HG03575 (cell line): ENCODE measurements around the gene PLXND1.
"Not testable (repeated sequence)": the region's sequence is repeated elsewhere in the genome, so short reads cannot be mapped to it uniquely, and the experiment has no call there.

Experiments
- ATAC-seq: cut with Tn5 transposase; IDR thresholded peaks from one replicate; pipeline ENCODE4 v1.9.1; 2021; ENCODE audit not compliant: unreplicated experiment, insufficient number of reproducible peaks, low FRiP score; ENCODE audit errors: extremely low read depth

Gene PLXND1

DNA sequence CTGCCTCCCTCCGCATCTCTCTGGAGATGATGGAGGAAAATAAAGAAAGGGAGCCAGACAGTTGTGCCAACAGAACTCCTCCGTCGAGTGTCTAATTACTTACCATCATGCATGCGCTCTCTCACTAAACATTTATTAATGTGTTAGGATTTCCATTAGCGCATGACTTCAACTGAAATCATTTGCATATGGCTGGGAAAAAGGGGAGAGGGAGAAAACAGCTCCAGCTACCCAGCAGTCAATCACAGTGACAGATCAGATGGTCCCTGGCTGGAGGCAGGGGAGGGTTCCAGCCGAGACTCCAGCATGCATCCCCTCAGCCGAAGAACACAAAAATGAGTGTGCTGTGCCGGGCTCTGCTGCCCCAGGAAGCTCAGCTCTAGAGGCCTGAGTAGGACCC, 84.9 kb downstream of the PLXND1 start:
- no peak for ATAC-seq

DNA sequence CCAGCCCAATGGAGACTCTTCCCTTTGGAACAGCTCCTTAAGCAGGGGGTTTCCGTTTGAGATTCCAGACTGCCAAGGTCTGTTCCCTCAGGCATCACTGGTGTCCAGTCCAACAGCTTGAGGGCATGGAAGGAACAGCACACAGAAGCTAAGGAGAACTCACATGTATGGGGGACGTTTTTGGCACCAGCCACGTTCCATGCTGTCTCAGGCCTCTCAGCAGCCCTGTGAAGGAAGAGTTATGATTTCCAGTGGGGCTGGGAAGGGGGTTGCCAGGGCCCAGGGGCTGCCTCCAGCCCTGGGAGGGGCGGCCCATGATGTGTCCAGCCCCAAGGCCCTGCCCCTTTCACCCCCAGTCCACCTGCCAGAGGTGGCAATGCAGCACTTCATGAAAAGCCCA, 85.5 kb downstream of the PLXND1 start:
- ATAC-seq = no peak

DNA sequence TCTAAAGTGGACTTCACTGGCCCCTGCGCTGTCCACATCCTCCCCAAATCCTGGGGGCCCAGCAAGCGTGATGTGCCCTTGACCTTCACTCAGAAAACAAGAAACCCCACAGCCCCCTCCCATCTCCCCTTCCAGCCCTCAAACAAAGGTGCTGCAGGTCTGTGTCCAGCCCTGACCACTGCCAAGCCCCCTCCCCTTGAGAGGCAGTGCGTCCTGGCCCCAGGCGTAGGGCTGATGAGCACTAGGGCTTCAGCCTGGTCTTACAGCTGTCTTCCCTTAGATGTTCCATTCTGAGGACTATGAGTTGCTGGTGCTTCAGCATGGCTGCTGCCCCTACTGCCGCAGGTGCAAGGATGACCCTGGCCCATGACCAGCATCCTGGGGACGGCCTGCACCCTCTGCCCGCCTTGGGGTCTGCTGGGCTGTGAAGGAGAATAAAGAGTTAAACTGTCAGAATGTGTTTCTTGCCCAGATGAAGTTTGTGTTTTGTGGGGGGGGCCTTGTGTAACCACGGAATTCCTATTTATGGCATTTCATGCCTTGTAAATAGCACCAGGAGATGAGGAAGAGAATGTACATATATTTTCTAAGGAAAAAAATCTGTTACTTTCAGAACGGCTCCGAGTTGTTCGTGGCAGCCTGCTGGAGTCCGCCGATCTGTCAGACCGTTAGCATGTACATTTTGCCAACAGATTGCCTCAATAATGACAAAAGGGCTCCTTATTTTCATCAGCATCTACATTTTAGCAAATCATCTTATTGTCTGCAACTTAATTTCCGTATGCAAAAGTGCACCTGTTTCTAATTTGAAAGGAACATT, 86.4 kb downstream of the PLXND1 start:
- no peak for ATAC-seq

DNA sequence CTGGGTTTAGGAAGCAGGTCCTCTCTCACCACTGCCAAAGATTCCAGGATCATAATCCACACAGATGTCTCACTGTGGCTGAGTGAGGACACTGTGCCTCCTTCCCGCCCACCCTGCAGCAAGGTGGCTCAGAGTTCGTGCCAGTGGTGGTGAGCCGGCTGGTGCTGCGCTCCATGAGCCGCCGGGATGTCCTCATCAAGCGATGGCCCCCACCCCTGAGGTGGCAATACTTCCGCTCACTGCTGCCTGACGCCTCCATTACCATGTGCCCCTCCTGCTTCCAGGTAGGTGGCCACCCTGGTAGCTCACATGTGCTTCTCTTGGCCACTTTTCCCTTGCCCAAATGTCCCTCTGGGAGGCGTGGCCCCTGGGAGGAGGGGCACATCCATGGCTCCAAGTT, 87.0 kb downstream of the PLXND1 start:
- no peak for ATAC-seq

DNA sequence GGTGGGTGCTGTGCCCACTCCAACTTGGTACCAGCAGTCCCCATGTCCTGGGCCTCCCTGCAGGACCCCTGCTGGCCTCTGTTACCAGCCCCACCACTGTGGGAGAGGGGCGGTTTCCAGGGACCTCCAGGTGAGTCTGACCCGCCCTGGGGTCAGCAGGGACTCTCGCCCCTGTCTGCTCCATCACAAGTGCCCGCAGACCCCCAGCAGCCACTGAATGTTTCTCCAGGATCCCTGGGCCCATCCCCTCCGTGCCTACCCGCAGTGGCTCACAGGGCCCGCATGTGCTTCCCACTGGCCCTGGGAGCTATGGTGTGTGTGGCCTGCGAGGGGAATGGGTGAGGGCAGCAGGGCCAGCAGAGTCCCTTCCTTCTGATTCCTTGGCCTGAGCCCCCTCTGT, 87.9 kb downstream of the PLXND1 start:
- ATAC-seq = no peak

DNA sequence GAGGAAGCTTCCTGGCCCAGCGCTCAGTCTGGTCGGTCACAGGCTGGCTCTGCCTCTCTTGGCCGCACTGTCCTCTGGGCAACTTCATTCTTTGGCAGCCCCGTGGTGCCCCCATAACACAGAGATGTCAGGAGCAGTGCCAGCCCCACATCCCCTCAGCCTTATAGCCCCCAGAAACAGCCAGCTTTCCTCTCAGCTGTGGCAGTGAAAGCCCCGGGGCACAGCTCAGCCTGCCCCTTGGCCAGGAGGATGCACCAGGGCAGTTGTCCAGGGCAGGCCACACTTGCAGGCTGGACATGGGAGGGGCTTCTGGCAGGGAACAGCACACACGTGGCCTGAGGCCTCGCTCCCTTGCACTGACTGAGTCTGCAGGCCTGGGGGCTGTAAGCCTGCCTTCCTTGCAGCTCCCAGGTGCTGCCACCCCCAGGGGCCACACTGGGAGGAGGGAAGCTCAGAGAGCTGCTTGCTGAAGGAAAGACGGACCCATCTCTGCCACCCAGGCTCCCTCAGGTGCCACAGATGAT, 88.4 kb downstream of the PLXND1 start:
- ATAC-seq = no peak

DNA sequence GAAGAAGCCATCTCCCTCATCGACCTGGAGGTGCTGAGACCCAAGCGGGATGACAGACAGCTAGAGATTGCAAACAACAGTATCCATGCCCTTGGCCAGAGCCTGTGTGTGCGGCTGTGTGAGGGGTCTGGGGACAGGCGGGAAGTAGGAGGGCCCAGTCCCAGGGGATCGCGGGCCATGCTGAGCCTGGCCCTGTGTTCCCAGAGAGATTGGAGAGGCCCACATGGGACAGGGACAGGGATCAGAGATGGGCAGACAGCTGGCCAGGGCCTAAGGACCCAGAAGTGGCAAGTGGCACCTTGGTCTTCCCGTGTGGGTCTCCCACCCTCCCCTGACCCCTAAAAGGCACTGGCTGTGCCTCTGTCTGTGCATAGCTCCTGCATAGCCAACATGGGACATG, 89.0 kb downstream of the PLXND1 start:
- ATAC-seq = no peak

DNA sequence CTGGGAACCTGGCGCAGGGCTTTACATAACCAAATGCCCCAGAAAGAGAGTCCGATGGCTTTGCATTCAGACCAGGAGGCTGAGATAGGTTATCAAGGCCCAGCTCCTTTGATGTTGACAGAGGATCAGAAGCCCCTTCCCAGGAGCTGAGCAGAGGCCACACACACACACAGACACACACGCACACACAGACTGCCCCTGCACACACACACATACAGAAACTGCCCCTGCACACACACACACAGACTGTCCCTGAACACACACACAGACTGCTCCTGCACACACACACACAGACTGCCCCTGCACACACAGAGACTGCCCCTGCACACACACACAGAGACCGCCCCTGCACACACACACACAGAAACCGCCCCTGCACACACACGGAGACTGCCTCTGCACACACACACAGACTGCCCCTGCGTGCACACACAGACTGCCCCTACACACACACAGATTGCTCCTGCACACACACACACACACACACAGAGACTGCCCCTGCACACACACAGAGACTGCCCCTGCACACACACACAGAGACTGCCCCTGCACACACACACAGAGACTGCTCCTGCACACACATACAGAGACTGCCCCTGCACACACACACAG, 90.5 kb downstream of the PLXND1 start:
- ATAC-seq = not testable (repeated sequence)

DNA sequence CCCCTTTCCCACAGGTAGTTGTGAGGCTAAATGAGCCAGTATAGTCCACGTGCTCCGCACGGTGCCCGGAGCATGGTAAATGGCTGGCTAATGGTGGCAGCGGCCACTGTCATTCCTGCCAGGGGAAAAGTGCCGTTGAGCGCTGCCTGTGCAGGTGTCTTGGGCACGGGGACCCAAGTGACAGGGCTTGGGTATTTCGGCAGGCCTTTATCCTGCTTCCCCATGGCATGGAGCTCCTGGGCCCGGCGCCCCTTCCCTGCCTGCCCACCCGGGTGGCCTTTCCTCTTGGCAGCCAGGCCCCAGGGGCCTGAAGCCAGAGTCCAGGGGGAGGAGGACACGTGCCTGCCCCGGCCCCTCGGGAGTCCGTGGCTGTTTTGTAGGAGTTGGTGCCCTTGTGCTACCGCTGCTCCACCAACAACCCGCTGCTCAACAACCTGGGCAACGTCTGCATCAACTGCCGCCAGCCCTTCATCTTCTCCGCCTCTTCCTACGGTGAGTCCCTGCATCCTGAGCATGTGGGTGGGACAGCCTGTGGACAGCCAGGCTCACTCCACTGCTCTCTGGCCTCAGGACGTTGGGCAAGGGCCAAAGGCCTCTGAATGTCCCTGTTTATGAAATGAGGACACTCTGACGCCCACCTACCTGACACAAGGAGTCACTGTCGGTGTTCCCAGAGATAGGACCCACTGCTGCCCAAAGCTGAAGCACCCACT, 91.2 kb downstream of the PLXND1 start:
- ATAC-seq = not testable (repeated sequence)

DNA sequence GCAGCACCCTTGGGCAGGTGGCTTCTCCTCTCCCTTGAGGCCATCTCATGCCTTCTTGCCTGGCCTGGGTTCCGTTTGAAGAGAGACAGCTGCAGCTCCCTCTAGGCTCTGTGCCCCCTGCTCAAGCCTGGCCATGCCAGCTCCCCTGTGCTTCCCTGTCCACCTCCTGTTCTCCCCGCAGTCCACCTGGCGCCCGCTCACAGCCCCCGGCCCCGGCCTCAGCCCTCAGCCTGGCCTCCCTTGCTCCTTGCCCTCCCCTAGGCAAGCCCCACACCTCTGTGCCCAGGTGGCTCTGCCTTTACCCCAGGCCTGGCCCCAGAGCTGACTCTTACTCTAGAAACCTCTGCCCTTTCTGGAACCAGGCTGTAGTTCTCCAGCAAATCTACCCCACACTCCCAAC, 91.9 kb downstream of the PLXND1 start:
- no peak for ATAC-seq

DNA sequence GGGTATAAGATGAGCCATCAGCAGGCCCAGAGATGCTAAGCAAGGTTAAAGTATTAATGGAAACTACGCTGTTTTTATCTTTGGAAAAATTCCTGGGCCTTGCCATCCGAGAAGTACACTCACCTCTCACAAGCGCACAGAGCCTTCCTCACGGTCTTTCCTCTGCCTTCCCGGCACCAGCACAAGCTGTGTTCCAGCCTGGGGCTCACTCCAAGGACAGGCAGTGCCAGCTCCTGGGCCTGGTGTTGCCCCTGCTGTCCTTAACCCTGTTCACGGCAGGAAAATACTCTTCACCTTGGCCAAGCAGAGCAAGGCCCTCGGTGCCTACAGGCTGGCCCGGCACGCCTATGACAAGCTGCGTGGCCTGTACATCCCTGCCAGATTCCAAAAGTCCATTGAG, 92.4 kb downstream of the PLXND1 start:
- ATAC-seq = no peak

DNA sequence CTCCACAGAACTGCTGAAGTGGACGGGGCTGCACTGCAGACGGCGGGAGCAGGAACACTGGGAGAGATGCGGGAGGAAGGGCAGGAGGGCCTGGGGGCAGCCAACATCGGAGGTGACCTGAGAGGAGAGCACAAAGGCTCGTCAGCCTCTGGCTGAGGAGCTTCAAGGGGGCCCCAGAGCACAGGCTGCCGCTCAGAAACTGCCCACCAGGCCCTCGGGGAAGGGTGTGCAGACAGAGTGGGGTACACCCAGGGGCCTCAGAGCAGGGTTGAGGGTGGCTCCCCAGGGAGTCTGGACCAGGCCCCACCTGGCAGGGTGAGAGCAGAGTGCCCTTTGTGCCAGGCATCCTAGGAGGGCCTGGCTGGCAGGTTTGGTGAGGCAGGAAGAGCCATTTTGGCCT, 92.8 kb downstream of the PLXND1 start:
- no peak for ATAC-seq

DNA sequence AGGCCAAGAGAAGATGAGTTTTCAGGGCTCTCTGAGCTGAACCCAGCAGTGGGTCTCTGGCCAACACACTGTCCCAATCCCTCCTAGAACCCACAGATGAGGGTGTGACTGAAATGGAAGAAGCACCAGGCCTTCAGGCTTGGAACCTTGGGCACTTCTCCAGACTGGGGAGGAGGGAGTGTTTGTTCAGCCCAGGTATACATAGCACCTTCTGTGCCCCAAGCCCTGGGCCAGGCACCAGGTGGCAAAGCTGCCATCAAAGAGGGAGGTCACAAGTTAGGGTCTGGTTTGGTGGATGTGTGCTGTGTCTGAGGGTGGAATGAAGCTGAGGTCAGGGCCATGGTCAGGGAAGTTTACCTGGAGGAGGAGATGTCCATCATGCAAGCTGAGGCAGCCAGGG, 93.9 kb downstream of the PLXND1 start:
- no peak for ATAC-seq

DNA sequence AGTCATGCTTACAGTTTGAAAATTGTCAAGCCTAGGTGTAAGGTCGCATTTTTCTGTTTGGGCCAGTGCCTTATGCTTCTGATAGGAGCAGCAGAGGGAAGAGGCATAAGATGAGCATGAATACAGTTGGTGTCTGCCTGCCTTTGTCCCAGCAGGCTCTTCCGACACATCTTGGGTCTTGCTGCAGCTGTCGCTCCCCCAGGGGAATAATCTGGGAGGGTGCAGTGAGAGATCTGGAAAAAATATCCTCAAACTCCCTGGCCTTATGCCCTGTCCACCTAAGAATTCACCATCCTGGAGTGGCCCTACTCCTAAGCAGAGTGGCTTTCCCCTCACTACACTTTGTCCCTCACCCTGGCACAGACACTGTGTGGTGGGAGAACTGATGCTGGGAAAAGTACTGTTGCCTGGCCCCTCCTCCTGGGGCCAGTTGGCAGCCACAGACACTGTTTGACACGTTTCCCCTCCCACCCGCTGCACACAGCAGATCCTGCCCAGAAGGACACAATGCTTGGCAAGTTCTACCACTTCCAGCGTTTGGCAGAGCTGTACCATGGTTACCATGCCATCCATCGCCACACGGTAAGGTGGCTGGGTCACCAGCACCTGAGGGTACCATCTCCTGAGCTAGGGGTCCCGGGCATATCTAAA, 99.2 kb downstream of the PLXND1 start:
- ATAC-seq = no peak

DNA sequence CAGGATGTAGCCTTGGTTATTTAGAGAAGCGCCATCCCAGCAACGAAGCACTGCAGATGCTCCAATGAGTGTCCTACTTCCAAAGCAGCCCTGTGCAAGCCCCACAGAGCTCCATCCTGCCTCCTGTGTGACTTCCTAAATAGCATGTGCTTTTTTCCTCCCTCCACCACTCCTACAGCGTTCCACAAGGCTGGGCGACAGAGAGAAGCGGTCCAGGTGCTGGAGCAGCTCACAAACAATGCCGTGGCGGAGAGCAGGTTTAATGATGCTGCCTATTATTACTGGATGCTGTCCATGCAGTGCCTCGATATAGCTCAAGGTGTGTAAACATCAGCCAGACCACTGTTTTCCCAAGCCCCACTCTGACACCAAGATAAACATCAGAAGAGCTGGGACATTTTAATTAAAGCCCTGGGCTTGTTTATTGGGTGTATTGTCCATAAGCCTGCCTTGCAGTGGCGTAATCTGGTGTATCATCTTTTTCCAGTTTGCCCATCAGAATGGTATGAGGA, 100.2 kb downstream of the PLXND1 start:
- ATAC-seq = no peak

DNA sequence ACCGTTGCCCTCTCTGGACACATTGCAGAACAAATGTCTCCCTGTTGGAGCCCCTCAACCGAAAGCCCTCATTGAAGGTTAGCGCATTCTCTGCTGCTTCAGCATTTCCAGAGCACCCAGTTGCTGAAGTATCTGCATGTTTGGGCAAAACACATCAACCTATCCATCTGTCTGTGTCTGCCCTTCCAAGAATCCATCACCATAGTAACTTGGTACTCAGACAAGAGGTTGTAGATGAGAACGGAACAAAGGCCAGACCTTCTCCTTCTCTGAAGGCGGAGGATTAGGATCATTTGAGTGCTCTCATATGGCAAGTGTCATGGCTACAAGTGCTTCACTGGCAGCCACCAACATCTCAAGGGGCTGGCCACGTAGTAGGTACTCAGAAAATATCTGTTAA, 101.1 kb downstream of the PLXND1 start:
- no peak for ATAC-seq
